ENCODE results near the gene GAPDH. TPM values are rescaled to one million over a fixed set of nuclear protein-coding genes. Genes with fewer than 3 reads are reported as not detected.
"Not testable (repeated sequence)": the region's sequence is repeated elsewhere in the genome, so short reads cannot be mapped to it uniquely, and the experiment has no call there.

Gene GAPDH
- total RNA-seq, 1 donor from 2014 or later, result 5,167 TPM

DNA sequence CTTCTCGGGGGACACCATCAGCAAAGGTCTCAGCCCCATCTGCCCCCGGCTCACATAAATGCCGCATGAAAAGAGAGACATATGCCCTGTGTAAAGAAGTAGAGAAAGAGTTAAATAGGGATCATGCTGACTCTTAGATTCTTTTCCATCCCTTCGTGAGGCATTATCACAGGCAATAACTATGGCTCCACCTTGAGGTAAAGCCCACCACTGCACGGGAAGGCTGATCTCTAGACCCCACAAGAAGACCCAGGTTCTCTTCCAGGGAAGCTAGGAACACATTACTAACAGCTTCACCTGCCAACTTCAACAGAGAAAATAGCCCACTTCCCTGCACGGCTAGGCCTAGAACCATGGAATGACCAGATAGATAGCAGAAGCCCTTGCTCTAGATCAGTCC is 47.9 kb downstream of the GAPDH start:
- Mint-ChIP-seq H3K4me1 (ENCODE audit: low read depth, unreplicated experiment) (peaks cover 2% of the 10 kb centered on the region), H3K9me3 (ENCODE audit: unreplicated experiment) (no peaks in the 10 kb centered on the region), H3K4me3 (ENCODE audit: unreplicated experiment) (no peak overlapping the region), H3K36me3 (ENCODE audit: low read depth, unreplicated experiment) (peaks cover 24% of the 10 kb centered on the region), H3K27ac (ENCODE audit: unreplicated experiment) (no peak overlapping the region), H3K27me3 (ENCODE audit: low read depth, unreplicated experiment) (no peaks in the 10 kb centered on the region)
- H4K20me1 ChIP-seq (ENCODE audit: insufficient read depth, low read length), result peaks cover 48% of the 10 kb centered on the region
- H3K79me2 ChIP-seq (ENCODE audit: insufficient read depth, low read length), result peaks cover 8% of the 10 kb centered on the region
- FAIRE-seq (no peak), DNase-seq (ENCODE audit: low read depth) (no peak)
- no peak overlapping the region for H3K4me2 ChIP-seq (ENCODE audit: low read length)
- no peak overlapping the region for H3K27ac ChIP-seq (ENCODE audit: low read depth, low read length)
- no peak overlapping the region for H3K9ac ChIP-seq (ENCODE audit: low read length)
- no peak for TF ChIP-seq EZH2 (IDR thresholded peaks at IDR 0.05; ENCODE audit: insufficient read depth, low read length)
- TF ChIP-seq, protein P1, sequence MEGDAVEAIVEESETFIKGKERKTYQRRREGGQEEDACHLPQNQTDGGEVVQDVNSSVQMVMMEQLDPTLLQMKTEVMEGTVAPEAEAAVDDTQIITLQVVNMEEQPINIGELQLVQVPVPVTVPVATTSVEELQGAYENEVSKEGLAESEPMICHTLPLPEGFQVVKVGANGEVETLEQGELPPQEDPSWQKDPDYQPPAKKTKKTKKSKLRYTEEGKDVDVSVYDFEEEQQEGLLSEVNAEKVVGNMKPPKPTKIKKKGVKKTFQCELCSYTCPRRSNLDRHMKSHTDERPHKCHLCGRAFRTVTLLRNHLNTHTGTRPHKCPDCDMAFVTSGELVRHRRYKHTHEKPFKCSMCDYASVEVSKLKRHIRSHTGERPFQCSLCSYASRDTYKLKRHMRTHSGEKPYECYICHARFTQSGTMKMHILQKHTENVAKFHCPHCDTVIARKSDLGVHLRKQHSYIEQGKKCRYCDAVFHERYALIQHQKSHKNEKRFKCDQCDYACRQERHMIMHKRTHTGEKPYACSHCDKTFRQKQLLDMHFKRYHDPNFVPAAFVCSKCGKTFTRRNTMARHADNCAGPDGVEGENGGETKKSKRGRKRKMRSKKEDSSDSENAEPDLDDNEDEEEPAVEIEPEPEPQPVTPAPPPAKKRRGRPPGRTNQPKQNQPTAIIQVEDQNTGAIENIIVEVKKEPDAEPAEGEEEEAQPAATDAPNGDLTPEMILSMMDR (IDR thresholded peaks at IDR 0.05; ENCODE audit: insufficient read depth, low read depth, low read length), result no peak
- H3K36me3 ChIP-seq (ENCODE audit: insufficient read depth, low read length), result peaks cover 69% of the 10 kb centered on the region
- H3K9me3 ChIP-seq (ENCODE audit: insufficient read depth, low read depth, low read length), result no peaks in the 10 kb centered on the region
- H3K27me3 ChIP-seq (ENCODE audit: insufficient read depth, low read length), result no peaks in the 10 kb centered on the region
- H3K4me1 ChIP-seq (ENCODE audit: insufficient read depth, low read length), result no peaks in the 10 kb centered on the region
- H2AFZ ChIP-seq (ENCODE audit: low read depth, low read length), result no peak overlapping the region
- no peak overlapping the region for H3K4me3 ChIP-seq (ENCODE audit: insufficient read depth, low read depth, low read length)

- FAIRE-seq, result no peak
Observed at GRCh38 chr12:6582959-6583358, 48.6 kb downstream of the GAPDH start.

DNA sequence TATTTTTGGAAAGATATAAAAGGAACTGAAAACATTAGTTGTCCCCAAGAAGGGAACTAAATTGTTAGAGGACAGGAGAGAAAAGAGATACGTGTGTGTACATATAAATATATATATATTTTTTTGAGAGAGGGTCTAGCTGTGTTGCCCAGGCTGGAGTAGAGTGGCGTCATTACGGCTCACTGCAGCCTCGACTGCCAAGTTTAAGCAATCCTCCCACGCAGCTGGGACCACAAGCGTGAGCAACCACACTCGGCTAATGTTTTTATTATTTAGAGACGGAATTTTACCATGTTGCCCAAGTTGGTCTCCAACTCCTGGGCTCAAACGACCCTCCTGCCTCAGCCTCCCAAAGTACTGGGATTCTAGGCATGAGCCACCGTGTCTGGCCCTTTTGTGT is 50.0 kb downstream of the GAPDH start:
- peaks cover 2% of the 10 kb centered on the region for H3K4me1 Mint-ChIP-seq (ENCODE audit: low read depth, unreplicated experiment)
- Histone ChIP-seq H3K36me3 (ENCODE audit: insufficient read depth, low read length) (peaks cover 67% of the 10 kb centered on the region), H4K20me1 (ENCODE audit: insufficient read depth, low read length) (peaks cover 59% of the 10 kb centered on the region), H3K9me3 (ENCODE audit: insufficient read depth, low read depth, low read length) (no peaks in the 10 kb centered on the region), H3K4me2 (ENCODE audit: low read length) (no peak overlapping the region), H3K4me1 (ENCODE audit: insufficient read depth, low read length) (no peaks in the 10 kb centered on the region), H3K27me3 (ENCODE audit: insufficient read depth, low read length) (no peaks in the 10 kb centered on the region), H3K4me3 (ENCODE audit: insufficient read depth, low read depth, low read length) (no peak overlapping the region), H3K9ac (ENCODE audit: low read length) (no peak overlapping the region), H3K27ac (ENCODE audit: low read depth, low read length) (no peak overlapping the region), H2AFZ (ENCODE audit: low read depth, low read length) (no peak overlapping the region), H3K79me2 (ENCODE audit: insufficient read depth, low read length) (peaks cover 11% of the 10 kb centered on the region)
- H3K4me3 Mint-ChIP-seq (ENCODE audit: unreplicated experiment), result no peak overlapping the region
- H3K27ac Mint-ChIP-seq (ENCODE audit: unreplicated experiment), result no peak overlapping the region
- no peaks in the 10 kb centered on the region for H3K27me3 Mint-ChIP-seq (ENCODE audit: low read depth, unreplicated experiment)
- TF ChIP-seq EZH2 (IDR thresholded peaks at IDR 0.05; ENCODE audit: insufficient read depth, low read length), result no peak
- TF ChIP-seq, protein P1 (IDR thresholded peaks at IDR 0.05; ENCODE audit: insufficient read depth, low read depth, low read length), result no peak
- DNase-seq (ENCODE audit: low read depth) (no peak), FAIRE-seq (no peak)
- H3K9me3 Mint-ChIP-seq (ENCODE audit: unreplicated experiment), result no peaks in the 10 kb centered on the region
- peaks cover 22% of the 10 kb centered on the region for H3K36me3 Mint-ChIP-seq (ENCODE audit: low read depth, unreplicated experiment)

More at GRCh38 chr12:6582959-6583358, 48.6 kb downstream of the GAPDH start:
- Mint-ChIP-seq H3K4me3 (ENCODE audit: unreplicated experiment) (no peak overlapping the region), H3K9me3 (ENCODE audit: unreplicated experiment) (no peaks in the 10 kb centered on the region), H3K36me3 (ENCODE audit: low read depth, unreplicated experiment) (peaks cover 25% of the 10 kb centered on the region), H3K27ac (ENCODE audit: unreplicated experiment) (no peak overlapping the region), H3K27me3 (ENCODE audit: low read depth, unreplicated experiment) (no peaks in the 10 kb centered on the region), H3K4me1 (ENCODE audit: low read depth, unreplicated experiment) (peaks cover 2% of the 10 kb centered on the region)
- H3K79me2 ChIP-seq (ENCODE audit: insufficient read depth, low read length), result peaks cover 11% of the 10 kb centered on the region
- no peaks in the 10 kb centered on the region for H3K4me1 ChIP-seq (ENCODE audit: insufficient read depth, low read length)
- no peak overlapping the region for H3K4me2 ChIP-seq (ENCODE audit: low read length)
- H3K9me3 ChIP-seq (ENCODE audit: insufficient read depth, low read depth, low read length), result no peaks in the 10 kb centered on the region
- no peaks in the 10 kb centered on the region for H3K27me3 ChIP-seq (ENCODE audit: insufficient read depth, low read length)
- no peak overlapping the region for H3K9ac ChIP-seq (ENCODE audit: low read length)
- no peak overlapping the region for H3K27ac ChIP-seq (ENCODE audit: low read depth, low read length)
- no peak for DNase-seq (ENCODE audit: low read depth)
- no peak overlapping the region for H2AFZ ChIP-seq (ENCODE audit: low read depth, low read length)
- H3K4me3 ChIP-seq (ENCODE audit: insufficient read depth, low read depth, low read length), result no peak overlapping the region
- H4K20me1 ChIP-seq (ENCODE audit: insufficient read depth, low read length), result peaks cover 49% of the 10 kb centered on the region
- peaks cover 69% of the 10 kb centered on the region for H3K36me3 ChIP-seq (ENCODE audit: insufficient read depth, low read length)
- TF ChIP-seq, protein P1 (IDR thresholded peaks at IDR 0.05; ENCODE audit: insufficient read depth, low read depth, low read length), result no peak
- no peak for TF ChIP-seq EZH2 (IDR thresholded peaks at IDR 0.05; ENCODE audit: insufficient read depth, low read length)

DNA sequence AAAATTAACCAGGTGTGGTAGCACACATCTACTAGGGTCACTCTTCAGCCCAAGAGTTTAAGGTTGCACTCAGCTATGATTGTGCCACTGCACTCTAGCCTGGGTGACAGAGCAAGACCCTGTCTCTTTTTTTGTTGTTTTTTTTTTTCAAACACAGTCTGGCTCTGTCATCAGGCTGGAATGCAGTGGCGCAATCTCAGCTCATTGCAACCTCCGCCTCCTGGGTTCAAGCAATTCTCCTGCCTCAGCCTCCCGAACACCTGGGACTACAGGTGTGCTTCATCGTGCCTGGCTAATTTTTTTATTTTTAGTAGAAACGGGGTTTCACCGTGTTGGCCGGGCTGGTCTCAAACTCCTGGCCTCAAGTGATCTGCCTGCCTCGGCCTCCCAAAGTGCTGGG is 52.3 kb downstream of the GAPDH start:
- H3K9me3 Mint-ChIP-seq (ENCODE audit: unreplicated experiment); H3K4me1 Mint-ChIP-seq (ENCODE audit: low read depth, unreplicated experiment); DNase-seq (ENCODE audit: low read depth); H3K27ac ChIP-seq (ENCODE audit: low read depth, low read length); H3K9me3 ChIP-seq (ENCODE audit: insufficient read depth, low read depth, low read length); FAIRE-seq; H3K27ac Mint-ChIP-seq (ENCODE audit: unreplicated experiment); H3K4me3 Mint-ChIP-seq (ENCODE audit: unreplicated experiment); H3K9ac ChIP-seq (ENCODE audit: low read length); H3K27me3 ChIP-seq (ENCODE audit: insufficient read depth, low read length); H2AFZ ChIP-seq (ENCODE audit: low read depth, low read length); H3K4me2 ChIP-seq (ENCODE audit: low read length); H3K4me1 ChIP-seq (ENCODE audit: insufficient read depth, low read length); H3K27me3 Mint-ChIP-seq (ENCODE audit: low read depth, unreplicated experiment); H3K4me3 ChIP-seq (ENCODE audit: insufficient read depth, low read depth, low read length): not testable (repeated sequence)
- H3K36me3 Mint-ChIP-seq (ENCODE audit: low read depth, unreplicated experiment), result peaks cover 27% of the 10 kb centered on the region
- Histone ChIP-seq H3K79me2 (ENCODE audit: insufficient read depth, low read length) (peaks cover 11% of the 10 kb centered on the region), H3K36me3 (ENCODE audit: insufficient read depth, low read length) (peaks cover 71% of the 10 kb centered on the region), H4K20me1 (ENCODE audit: insufficient read depth, low read length) (peaks cover 58% of the 10 kb centered on the region)

All from astrocyte (in vitro differentiated cells and primary cell).